ENCODE measurements around the gene PLA2G4E.

The PLA2G4E gene

DNA sequence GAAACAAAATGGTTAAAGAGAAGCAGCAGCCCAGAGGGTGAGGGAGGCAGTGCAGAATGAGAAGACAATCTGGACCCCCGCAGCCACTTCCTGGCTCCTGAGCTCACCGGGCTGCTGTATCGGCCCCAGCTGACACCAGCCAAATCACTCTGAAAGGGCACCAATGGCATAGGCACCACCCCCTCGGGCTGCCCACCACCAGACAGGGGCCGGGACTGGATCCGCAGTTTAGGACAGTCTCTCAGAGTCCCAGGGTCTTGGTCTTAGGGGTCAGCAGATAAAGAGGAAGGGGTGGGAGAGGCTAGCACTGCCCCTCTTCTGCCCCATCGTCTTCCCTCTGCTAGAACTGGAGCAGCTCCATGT lies 30.6 kb downstream of the PLA2G4E start:
- no peak overlapping the region for H4K8ac ChIP-seq (ENCODE audit: low read length)
- WGBS = 67% methylated on average over 6 of the region's 7 CpGs
- H3K4me2 ChIP-seq (ENCODE audit: low read length, poor library complexity, severe bottlenecking) = no peak overlapping the region
- no peak overlapping the region for H3K4me3 ChIP-seq (ENCODE audit: insufficient read depth in 1 of 2, low read depth in 1 of 2, low read length in 2 of 2)
- H3K36me3 ChIP-seq (ENCODE audit: control insufficient read depth in 1 of 2, insufficient read depth in 2 of 2, low read depth in 1 of 2, low read length in 2 of 2) = no peaks in the 10 kb centered on the region
- H3K18ac ChIP-seq (ENCODE audit: low read depth in 1 of 2, low read length in 2 of 2) = no peak overlapping the region
- peaks cover 6 to 43% of the 10 kb centered on the region in 2 experiments for H3K27me3 ChIP-seq (ENCODE audit: control insufficient read depth in 1 of 2, insufficient read depth in 1 of 2, low read length in 2 of 2)
- H2BK120ac ChIP-seq (ENCODE audit: low read depth, low read length) = no peak overlapping the region
- H3K14ac ChIP-seq (ENCODE audit: low read length in 2 of 2) = no peak overlapping the region
- H2BK5ac ChIP-seq (ENCODE audit: low read depth, low read length, poor library complexity, severe bottlenecking) = no peak overlapping the region
- H4K91ac ChIP-seq (ENCODE audit: low read length) = no peak overlapping the region
- H3K9ac ChIP-seq (ENCODE audit: low read length) = no peak overlapping the region
- no peak overlapping the region for H2AK5ac ChIP-seq (ENCODE audit: low read length, severe bottlenecking)
- no peak overlapping the region for H3K23ac ChIP-seq (ENCODE audit: low read length in 2 of 2)
- no peak overlapping the region for H2AFZ ChIP-seq (ENCODE audit: low read depth, low read length)
- no peak for DNase-seq
- H3K79me1 ChIP-seq (replicated peaks; ENCODE audit: low read length, poor library complexity, severe bottlenecking) = no peaks in the 10 kb centered on the region
- no peak overlapping the region for H2BK15ac ChIP-seq (ENCODE audit: low read depth, poor library complexity, severe bottlenecking)
- no peaks in the 10 kb centered on the region for H3K9me3 ChIP-seq (ENCODE audit: control insufficient read depth, low read length)
- no peak overlapping the region for H3K4ac ChIP-seq (ENCODE audit: low read depth in 1 of 2, low read length in 2 of 2)
- H2BK12ac ChIP-seq (ENCODE audit: low read length in 2 of 2) = no peak overlapping the region
- no peaks in the 10 kb centered on the region for H3K4me1 ChIP-seq (ENCODE audit: control insufficient read depth, insufficient read depth, low read depth, low read length)
- no peak overlapping the region for H3K27ac ChIP-seq (ENCODE audit: low read length, poor library complexity, severe bottlenecking)

DNA sequence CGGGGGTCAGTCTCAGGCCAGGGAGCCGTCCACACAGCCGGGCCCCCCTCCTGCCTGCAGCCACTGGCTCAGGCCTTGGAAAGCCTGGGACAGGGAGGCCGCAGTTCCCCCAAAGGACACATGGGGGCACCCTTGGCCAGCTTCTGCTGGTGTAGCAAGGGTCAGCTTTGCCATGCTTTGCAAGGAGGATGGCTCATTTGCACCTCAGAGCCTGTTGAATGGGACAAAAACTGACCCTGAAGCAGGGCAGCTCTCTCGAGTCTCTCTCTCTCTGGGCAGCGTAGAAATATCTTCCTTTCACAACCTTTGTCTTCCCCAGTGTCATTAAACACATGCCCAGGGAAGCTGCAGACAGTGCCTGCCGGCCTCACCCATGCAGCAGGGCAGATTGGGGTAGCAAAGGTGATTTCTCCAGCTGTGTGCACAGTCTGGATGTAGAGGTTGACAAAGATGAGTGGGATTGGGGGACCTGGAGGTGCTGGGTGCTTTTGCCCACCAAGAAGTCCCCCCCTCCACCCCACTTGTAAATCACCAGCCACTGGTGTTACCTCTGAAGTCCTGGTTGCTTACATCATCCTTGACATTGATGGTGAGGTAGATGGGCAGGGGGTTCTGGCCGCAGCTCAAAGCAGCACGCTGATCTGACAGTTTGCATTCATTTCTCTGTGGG lies 31.1 kb downstream of the PLA2G4E start:
- no peaks in the 10 kb centered on the region for H3K9me3 ChIP-seq (ENCODE audit: control insufficient read depth, low read length)
- no peak overlapping the region for H3K4me3 ChIP-seq (ENCODE audit: insufficient read depth in 1 of 2, low read depth in 1 of 2, low read length in 2 of 2)
- no peak overlapping the region for H3K4me2 ChIP-seq (ENCODE audit: low read length, poor library complexity, severe bottlenecking)
- no peak overlapping the region for H3K23ac ChIP-seq (ENCODE audit: low read length in 2 of 2)
- 16% methylated on average over 8 of the region's 9 CpGs for WGBS
- H2BK15ac ChIP-seq (ENCODE audit: low read depth, poor library complexity, severe bottlenecking) = no peak overlapping the region
- H2BK120ac ChIP-seq (ENCODE audit: low read depth, low read length) = no peak overlapping the region
- no peaks in the 10 kb centered on the region for H3K36me3 ChIP-seq (ENCODE audit: control insufficient read depth in 1 of 2, insufficient read depth in 2 of 2, low read depth in 1 of 2, low read length in 2 of 2)
- H3K14ac ChIP-seq (ENCODE audit: low read length in 2 of 2) = no peak overlapping the region
- H2BK12ac ChIP-seq (ENCODE audit: low read length in 2 of 2) = no peak overlapping the region
- no peak overlapping the region for H2BK5ac ChIP-seq (ENCODE audit: low read depth, low read length, poor library complexity, severe bottlenecking)
- no peaks in the 10 kb centered on the region for H3K79me1 ChIP-seq (replicated peaks; ENCODE audit: low read length, poor library complexity, severe bottlenecking)
- no peak overlapping the region for H2AK5ac ChIP-seq (ENCODE audit: low read length, severe bottlenecking)
- no peak overlapping the region for H3K27ac ChIP-seq (ENCODE audit: low read length, poor library complexity, severe bottlenecking)
- no peaks in the 10 kb centered on the region for H3K4me1 ChIP-seq (ENCODE audit: control insufficient read depth, insufficient read depth, low read depth, low read length)
- H4K8ac ChIP-seq (ENCODE audit: low read length) = no peak overlapping the region
- H4K91ac ChIP-seq (ENCODE audit: low read length) = no peak overlapping the region
- no peak overlapping the region for H3K4ac ChIP-seq (ENCODE audit: low read depth in 1 of 2, low read length in 2 of 2)
- peaks cover 6 to 49% of the 10 kb centered on the region in 2 experiments for H3K27me3 ChIP-seq (ENCODE audit: control insufficient read depth in 1 of 2, insufficient read depth in 1 of 2, low read length in 2 of 2)
- H3K18ac ChIP-seq (ENCODE audit: low read depth in 1 of 2, low read length in 2 of 2) = no peak overlapping the region
- H2AFZ ChIP-seq (ENCODE audit: low read depth, low read length) = no peak overlapping the region
- DNase-seq = peak; percentile 71
- no peak overlapping the region for H3K9ac ChIP-seq (ENCODE audit: low read length)

DNA sequence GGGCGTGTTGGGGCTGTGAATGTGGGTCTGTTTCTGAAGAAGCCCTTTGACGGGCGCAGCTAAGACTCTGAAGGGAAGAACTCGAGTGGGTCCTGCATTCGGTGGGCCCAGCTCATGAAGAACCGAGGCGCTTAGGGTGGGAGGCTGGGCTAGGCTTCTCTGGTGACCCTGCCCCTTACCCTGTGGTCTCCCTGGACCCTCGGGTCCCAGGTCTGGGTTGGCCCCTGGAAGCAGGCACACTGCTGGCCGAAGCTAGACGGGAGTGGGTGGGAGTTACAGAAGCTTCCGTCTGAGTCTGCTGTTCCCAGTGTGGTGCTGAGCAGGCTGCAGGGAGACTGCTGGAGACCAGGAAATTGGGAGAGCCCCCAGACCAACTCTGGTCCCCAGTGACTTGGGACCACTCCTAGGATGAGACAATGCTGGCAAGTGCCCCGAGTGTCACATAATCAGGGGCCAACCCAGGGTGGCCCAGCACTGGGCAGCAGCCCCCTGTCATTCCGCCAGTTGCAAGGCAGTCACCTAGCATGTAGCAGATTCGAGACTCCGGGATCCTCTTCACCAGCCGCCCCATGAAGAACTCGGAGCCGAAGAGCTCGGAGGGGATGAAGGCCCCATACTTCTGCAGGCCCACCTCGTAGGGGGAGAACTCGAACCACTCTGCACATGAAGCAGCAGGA lies 31.8 kb downstream of the PLA2G4E start:
- no peaks in the 10 kb centered on the region for H3K9me3 ChIP-seq (ENCODE audit: control insufficient read depth, low read length)
- H3K23ac ChIP-seq (ENCODE audit: low read length in 2 of 2) = no peak overlapping the region
- H4K8ac ChIP-seq (ENCODE audit: low read length) = no peak overlapping the region
- H2AK5ac ChIP-seq (ENCODE audit: low read length, severe bottlenecking) = no peak overlapping the region
- no peak overlapping the region for H3K18ac ChIP-seq (ENCODE audit: low read depth in 1 of 2, low read length in 2 of 2)
- H2BK15ac ChIP-seq (ENCODE audit: low read depth, poor library complexity, severe bottlenecking) = no peak overlapping the region
- H3K27ac ChIP-seq (ENCODE audit: low read length, poor library complexity, severe bottlenecking) = no peak overlapping the region
- H2BK12ac ChIP-seq (ENCODE audit: low read length in 2 of 2) = no peak overlapping the region
- H3K4me2 ChIP-seq (ENCODE audit: low read length, poor library complexity, severe bottlenecking) = no peak overlapping the region
- no peak overlapping the region for H3K9ac ChIP-seq (ENCODE audit: low read length)
- 75% methylated on average over 21 of the region's 21 CpGs for WGBS
- H3K27me3 ChIP-seq (ENCODE audit: control insufficient read depth in 1 of 2, insufficient read depth in 1 of 2, low read length in 2 of 2) = peaks cover 6 to 54% of the 10 kb centered on the region in 2 experiments
- H3K36me3 ChIP-seq (ENCODE audit: control insufficient read depth in 1 of 2, insufficient read depth in 2 of 2, low read depth in 1 of 2, low read length in 2 of 2) = no peaks in the 10 kb centered on the region
- H3K4me1 ChIP-seq (ENCODE audit: control insufficient read depth, insufficient read depth, low read depth, low read length) = no peaks in the 10 kb centered on the region
- no peak overlapping the region for H2BK120ac ChIP-seq (ENCODE audit: low read depth, low read length)
- no peaks in the 10 kb centered on the region for H3K79me1 ChIP-seq (replicated peaks; ENCODE audit: low read length, poor library complexity, severe bottlenecking)
- H3K14ac ChIP-seq (ENCODE audit: low read length in 2 of 2) = no peak overlapping the region
- no peak overlapping the region for H2AFZ ChIP-seq (ENCODE audit: low read depth, low read length)
- no peak overlapping the region for H4K91ac ChIP-seq (ENCODE audit: low read length)
- peak overlapping the region in 1 of 2 experiments; percentile 25 for H3K4ac ChIP-seq (ENCODE audit: low read depth in 1 of 2, low read length in 2 of 2)
- DNase-seq = no peak
- H2BK5ac ChIP-seq (ENCODE audit: low read depth, low read length, poor library complexity, severe bottlenecking) = no peak overlapping the region
- H3K4me3 ChIP-seq (ENCODE audit: insufficient read depth in 1 of 2, low read depth in 1 of 2, low read length in 2 of 2) = no peak overlapping the region

DNA sequence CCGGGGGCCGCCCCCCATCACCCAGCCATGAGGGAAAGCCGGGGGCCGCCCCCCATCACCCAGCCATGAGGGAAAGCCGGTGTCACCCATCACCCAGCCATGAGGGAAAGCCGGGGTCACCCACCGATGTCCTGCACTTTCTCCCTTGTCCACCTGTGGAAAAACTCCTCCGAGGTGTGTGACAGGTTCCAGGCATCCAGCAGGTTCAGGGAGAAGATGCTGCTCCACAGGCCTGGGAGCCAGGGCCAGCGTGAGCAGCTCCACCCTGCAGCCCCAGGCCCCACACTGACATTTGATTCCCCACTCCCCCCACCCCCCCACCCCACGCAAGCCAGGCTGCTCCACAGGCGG lies 32.9 kb downstream of the PLA2G4E start:
- H2BK5ac ChIP-seq (ENCODE audit: low read depth, low read length, poor library complexity, severe bottlenecking) = no peak overlapping the region
- H3K14ac ChIP-seq (ENCODE audit: low read length in 2 of 2) = no peak overlapping the region
- H3K4me3 ChIP-seq (ENCODE audit: insufficient read depth in 1 of 2, low read depth in 1 of 2, low read length in 2 of 2) = no peak overlapping the region
- no peak overlapping the region for H3K9ac ChIP-seq (ENCODE audit: low read length)
- no peak overlapping the region for H3K27ac ChIP-seq (ENCODE audit: low read length, poor library complexity, severe bottlenecking)
- H3K4me1 ChIP-seq (ENCODE audit: control insufficient read depth, insufficient read depth, low read depth, low read length) = no peaks in the 10 kb centered on the region
- no peak for DNase-seq
- no peaks in the 10 kb centered on the region for H3K9me3 ChIP-seq (ENCODE audit: control insufficient read depth, low read length)
- H3K27me3 ChIP-seq (ENCODE audit: control insufficient read depth in 1 of 2, insufficient read depth in 1 of 2, low read length in 2 of 2) = peaks cover 6 to 48% of the 10 kb centered on the region in 2 experiments
- H3K79me1 ChIP-seq (replicated peaks; ENCODE audit: low read length, poor library complexity, severe bottlenecking) = no peaks in the 10 kb centered on the region
- H3K4me2 ChIP-seq (ENCODE audit: low read length, poor library complexity, severe bottlenecking) = no peak overlapping the region
- H3K4ac ChIP-seq (ENCODE audit: low read depth in 1 of 2, low read length in 2 of 2) = no peak overlapping the region
- no peak overlapping the region for H2BK12ac ChIP-seq (ENCODE audit: low read length in 2 of 2)
- H3K36me3 ChIP-seq (ENCODE audit: control insufficient read depth in 1 of 2, insufficient read depth in 2 of 2, low read depth in 1 of 2, low read length in 2 of 2) = no peaks in the 10 kb centered on the region
- no peak overlapping the region for H3K23ac ChIP-seq (ENCODE audit: low read length in 2 of 2)
- no peak overlapping the region for H2AK5ac ChIP-seq (ENCODE audit: low read length, severe bottlenecking)
- no peak overlapping the region for H2BK15ac ChIP-seq (ENCODE audit: low read depth, poor library complexity, severe bottlenecking)
- H3K18ac ChIP-seq (ENCODE audit: low read depth in 1 of 2, low read length in 2 of 2) = no peak overlapping the region
- no peak overlapping the region for H2BK120ac ChIP-seq (ENCODE audit: low read depth, low read length)
- H4K8ac ChIP-seq (ENCODE audit: low read length) = no peak overlapping the region
- H4K91ac ChIP-seq (ENCODE audit: low read length) = no peak overlapping the region
- H2AFZ ChIP-seq (ENCODE audit: low read depth, low read length) = no peak overlapping the region
- 70% methylated on average over 10 of the region's 11 CpGs for WGBS

All from mesenchymal stem cell (in vitro differentiated cells and primary cell).